SH-SY5Y (cell line): ENCODE measurements around the gene PRG3.

Experiments
- GATA2 ChIP-seq: IDR thresholded peaks from 2 replicates; pipeline ENCODE4 v1.6.1; 2011; ENCODE audit warnings: mild to moderate bottlenecking, low read depth, low read length
- GATA3 ChIP-seq: IDR thresholded peaks from 2 replicates; pipeline ENCODE4 v1.6.1; 2011; ENCODE audit warnings: low read depth, mild to moderate bottlenecking, low read length, moderate library complexity

- TF ChIP-seq GATA2 (no peak), GATA3 (no peak)
Measured at GRCh38 chr11:57358543-57358961, 22.4 kb downstream of the PRG3 start.
